Fibroblast of peridontal ligament (primary cell): Measurements from ENCODE around the gene FAM111A.

Experiments used
- DNase-seq: peaks from one replicate; pipeline ENCODE4 v3.0.0-alpha.2; 2010; ENCODE audit errors: extremely low read depth

The FAM111A gene

DNA sequence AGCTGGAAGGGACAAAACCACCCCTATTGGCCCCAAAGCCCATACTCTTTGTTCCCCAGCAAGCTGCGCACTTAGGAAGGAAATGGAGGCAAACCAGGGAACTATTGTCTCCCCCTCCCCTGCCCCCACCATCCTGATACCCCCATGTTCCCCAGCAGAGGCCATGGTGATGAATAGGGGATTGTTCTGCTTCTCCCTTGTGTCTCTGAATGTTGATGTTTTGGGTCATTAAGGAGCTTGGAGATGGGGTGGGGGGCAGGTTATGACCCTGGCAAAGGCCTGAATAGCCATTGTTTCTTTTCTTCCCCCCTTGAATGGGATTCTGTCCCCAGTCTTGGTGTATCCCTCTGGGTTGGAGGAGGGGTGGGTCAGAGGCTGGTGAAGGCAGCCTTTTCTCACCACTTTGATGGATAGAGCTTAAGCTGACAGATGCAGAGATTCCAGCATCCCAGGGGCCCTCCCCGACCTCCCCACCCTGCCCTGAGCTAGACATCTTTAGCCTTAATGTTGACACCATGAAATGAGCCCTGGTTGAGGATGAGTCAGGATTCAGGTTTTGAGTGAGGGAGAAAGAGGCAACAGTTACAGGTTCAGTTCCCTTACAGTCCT is 37.6 kb downstream of the FAM111A start:
- DNase-seq, result no peak

GRCh38 chr11:59180907-59181306 is 38.3 kb downstream of the FAM111A start:
- no peak for DNase-seq

DNA sequence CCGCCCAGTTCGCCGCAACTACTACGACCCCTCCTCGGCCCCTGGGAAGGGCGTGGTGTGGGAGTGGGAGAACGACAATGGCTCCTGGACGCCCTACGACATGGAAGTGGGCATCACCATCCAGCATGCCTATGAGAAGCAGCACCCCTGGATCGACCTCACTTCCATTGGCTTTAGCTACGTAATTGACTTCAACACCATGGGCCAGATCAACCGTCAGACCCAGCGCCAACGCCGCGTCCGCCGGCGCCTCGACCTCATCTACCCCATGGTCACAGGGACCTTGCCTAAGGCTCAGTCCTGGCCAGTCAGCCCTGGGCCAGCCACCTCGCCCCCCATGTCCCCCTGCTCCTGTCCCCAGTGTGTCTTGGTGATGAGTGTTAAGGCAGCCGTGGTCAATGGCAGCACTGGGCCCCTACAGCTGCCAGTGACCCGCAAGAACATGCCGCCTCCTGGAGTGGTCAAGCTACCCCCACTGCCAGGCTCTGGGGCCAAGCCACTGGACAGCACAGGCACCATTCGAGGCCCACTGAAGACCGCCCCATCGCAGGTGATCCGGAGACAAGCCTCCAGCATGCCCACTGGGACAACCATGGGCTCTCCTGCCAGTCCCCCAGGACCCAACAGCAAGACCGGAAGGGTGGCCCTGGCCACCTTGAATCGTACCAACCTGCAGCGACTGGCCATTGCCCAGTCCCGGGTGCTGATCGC is 39.2 kb downstream of the FAM111A start:
- no peak for DNase-seq

GRCh38 chr11:59182457-59183151 is 39.9 kb downstream of the FAM111A start:
- DNase-seq, result no peak

GRCh38 chr11:59183771-59184170 is 41.1 kb downstream of the FAM111A start:
- peak; percentile 16 for DNase-seq

DNA sequence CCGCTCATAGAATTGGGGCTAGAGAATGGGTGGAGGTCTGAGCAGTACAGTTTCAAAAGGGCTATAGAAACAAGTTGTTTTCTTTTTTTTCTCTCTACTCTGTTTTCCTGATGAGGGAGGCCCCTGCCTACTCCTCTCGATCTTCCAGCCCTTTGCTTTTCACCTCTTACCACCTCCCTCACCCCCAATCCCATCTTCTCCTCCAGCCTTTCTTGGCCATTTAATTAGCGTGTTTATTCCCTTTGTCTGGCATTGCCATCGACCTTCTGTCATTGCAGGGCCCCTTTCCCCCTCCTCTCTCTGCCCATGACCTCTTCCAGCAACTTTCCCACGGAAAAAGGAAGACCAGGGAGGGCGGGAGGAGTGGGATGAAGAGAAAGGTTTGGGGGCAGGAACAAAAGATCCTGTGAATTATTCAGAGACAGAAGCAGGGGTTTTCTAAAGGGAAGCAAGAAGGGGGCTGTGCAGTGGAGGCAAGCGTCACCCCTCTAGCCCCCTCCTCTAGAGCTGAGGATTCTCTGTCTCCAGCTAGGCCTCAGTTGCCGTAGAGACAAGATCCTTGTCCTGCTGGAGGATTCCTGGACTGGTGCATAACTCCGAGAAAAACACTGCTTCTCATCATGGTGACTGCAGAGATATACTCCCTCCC is 42.2 kb downstream of the FAM111A start:
- DNase-seq, result no peak

DNA sequence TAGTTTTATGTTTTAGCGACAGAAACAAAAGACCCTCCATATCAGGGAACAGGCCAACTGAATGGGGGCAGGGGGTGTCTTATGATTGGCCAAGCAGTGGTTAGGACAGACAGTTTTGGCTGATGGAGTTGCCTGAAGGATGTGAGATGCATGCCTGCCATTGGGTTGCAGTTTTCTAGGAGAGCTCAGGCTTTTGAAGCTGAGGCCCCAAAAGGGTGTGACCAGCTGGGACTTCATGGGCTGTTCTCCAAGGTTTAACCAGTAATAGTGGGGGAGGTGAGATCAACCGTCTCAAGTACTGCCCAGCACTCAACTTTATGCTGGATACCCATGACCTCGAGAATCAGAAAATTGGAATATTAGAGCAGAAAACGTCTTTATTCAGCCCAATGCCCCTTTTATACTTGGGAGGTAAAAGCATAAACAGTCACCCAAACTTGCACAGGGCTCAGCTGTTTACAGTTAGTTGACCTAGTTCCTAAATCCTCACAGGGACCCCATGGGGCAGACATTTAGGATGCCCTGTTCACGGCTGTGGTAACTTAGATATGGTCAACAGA is 42.8 kb downstream of the FAM111A start:
- DNase-seq, result no peak

- no peak for DNase-seq
Observed at GRCh38 chr11:59186130-59186594, 43.5 kb downstream of the FAM111A start.

GRCh38 chr11:59187035-59187434 is 44.4 kb downstream of the FAM111A start:
- DNase-seq, result no peak

DNA sequence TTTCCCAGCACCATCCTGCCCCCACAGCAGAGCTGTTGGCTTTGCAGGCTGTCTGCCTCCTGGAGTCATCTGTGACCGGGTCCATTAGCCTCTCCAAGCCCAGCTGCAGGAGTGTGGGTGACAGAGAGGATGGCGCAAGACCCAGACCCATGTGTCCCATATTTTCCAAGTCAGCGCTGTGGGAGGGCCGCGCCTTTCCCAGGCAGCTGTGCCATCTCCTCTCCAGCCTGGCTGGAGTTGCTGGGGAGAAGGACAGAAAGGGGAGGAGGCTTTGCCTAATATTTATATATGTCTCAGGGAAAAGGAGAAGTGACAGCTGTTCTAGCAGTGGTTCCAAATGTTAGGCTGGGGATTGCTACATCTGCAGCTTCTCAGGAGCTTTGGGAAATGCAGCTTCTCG is 44.9 kb downstream of the FAM111A start:
- no peak for DNase-seq

DNA sequence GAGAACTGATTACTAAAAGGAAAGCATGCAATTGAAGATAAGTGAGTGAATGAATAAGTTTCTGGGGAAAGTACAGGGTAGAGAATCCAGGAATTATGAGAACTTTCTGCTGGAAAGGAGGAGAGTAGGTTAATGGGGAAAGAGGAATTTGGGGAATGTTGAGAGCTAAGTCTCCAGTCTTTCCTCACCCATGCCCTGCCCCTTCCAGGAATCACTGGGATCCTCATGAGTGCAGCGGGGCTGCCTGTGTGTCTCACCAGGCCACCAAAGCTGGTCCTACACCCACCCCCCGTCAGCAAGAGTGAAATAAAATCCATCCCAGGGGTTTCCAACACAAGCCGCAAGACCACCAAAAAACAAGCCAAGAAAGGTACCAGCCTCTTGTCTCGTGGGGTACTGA is 46.3 kb downstream of the FAM111A start:
- DNase-seq, result no peak

GRCh38 chr11:59189986-59190385 is 47.3 kb downstream of the FAM111A start:
- no peak for DNase-seq

GRCh38 chr11:59191095-59191494 is 48.4 kb downstream of the FAM111A start:
- no peak for DNase-seq

- DNase-seq, result no peak
Observed at GRCh38 chr11:59191890-59192289, 49.2 kb downstream of the FAM111A start.

DNA sequence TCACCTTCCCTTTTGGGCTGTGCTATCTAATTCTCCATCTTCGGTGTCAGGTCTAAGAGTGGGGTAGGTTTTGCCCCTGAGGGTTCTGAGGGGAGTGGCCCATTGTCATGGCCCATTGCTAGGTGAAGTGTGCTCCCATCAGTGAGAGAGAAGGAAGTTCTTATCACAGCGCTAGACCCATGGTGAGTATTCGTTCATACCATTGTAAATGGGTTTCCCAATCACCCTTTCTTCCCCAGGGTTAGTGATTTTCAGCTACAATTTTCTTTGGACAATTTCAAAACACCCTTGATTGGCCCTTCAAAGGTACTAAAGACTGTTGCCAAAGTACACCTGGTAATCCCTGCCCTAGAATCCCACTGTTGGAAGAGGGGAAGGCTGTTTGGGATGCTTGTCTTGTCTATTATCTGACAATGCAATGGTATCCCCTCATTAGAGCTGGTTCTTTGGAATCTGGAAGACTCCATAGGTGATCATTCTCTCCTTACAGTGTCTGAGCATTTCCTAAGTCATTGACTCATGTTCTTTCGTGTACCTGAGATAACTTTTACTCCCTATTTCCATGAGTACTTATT is 49.9 kb downstream of the FAM111A start:
- DNase-seq, result no peak

GRCh38 chr11:59193587-59194130 is 51.0 kb downstream of the FAM111A start:
- DNase-seq, result no peak

DNA sequence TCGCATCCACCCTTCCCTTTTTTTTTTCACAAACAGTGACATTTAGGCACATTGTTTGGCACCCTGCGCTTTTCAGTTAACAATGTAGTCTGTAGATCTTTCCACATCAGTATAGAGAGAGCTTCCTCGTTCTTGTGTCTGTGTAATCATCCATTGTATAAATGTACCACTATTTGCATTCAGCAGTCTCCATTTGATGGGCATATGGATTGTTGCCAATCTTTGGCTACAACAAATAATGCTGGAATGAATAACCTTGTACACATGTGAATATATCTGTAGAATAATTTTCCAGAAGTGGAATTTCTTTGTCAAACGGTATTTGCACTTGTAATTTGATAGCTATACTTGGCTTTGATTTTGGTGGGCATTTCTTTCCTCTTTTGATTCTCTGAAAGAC is 52.9 kb downstream of the FAM111A start:
- no peak for DNase-seq

DNA sequence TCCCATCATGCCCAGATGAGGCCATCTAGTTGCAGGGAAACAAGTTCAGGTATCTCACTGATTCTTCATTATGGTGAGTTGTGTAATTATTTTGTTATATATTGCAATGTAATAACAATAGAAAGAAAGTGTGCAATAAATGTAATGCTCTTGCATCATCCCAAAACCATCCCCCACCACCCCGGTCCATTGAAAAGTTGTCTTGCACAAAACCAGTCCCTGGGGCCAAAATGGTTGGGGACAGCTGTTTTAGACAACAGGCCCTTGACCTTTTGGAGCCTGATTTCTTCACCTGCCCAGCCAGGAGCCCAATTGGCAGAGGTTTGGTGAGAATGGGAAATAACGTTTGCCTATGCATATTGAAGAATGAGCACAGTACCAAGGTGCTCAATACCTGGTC is 54.1 kb downstream of the FAM111A start:
- no peak for DNase-seq

DNA sequence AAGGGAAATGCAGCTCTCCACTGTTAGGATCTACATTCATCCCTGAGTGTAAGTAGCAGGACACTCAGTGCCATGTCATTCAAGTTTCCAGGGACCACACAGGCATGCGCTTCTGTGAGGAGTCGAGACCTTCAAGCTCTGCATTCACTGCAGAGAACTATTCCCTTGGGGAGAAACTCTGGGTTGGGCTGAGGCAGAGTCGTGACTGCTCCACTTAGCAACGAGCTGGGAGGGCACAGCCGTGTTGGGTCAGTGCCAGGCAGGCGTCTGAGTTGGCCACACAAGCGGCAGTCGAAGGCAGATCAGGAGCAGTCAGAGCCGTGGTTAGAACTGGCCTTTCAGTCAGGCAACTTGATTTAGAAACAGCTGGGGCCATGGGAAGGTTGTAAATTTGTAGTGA is 55.3 kb downstream of the FAM111A start:
- peak; percentile 69 for DNase-seq

GRCh38 chr11:59198726-59199125 is 56.1 kb downstream of the FAM111A start:
- no peak for DNase-seq
